IMR-90 (cell line): ENCODE results near the gene ZNF202. TPM values are rescaled to one million over a fixed set of nuclear protein-coding genes. Genes with fewer than 3 reads are reported as not detected.

Experiments used
- ATAC-seq: fragments of 200-7000 bp; cut with Tn5 transposase; 2 replicates; pipeline ENCODE4 v1.9.1; 2020; ENCODE audit warnings: low read depth, mild to moderate bottlenecking, moderate library complexity
- BruUV-seq: library from RNA; stranded (reverse); fragments of 400-500 nt; replicated peaks from 2 replicates; lab custom pipeline; 2021; lab: Mats Ljungman, UMichigan
- CTCF ChIA-PET: fragments of 300-600 bp; formaldehyde crosslinking; extraction: SDS; loops from one replicate; lab custom pipeline; 2021; ENCODE audit warnings: antibody characterized with exemption; lab: Yijun Ruan, JAX
- POLR2A ChIA-PET: fragments of 300-600 bp; sonication (Branson Sonifier 250); formaldehyde crosslinking; loops from one replicate; lab custom pipeline; 2022; ENCODE audit warnings: antibody characterized with exemption; ENCODE audit not compliant: unreplicated experiment; lab: Charles Lee
- DNase-seq: peaks from one replicate; pipeline ENCODE4 v3.0.0; 2013
- H2AFZ ChIP-seq: replicated peaks from 2 replicates; pipeline ENCODE3; 2013; ENCODE audit warnings: low read length, mild to moderate bottlenecking; ENCODE audit not compliant: poor library complexity
- H2AK5ac ChIP-seq: 2 replicates; pipeline ENCODE4 v1.6.1; 2013; ENCODE audit warnings: low read depth, low read length, inconsistent platforms
- H2AK9ac ChIP-seq: replicated peaks from 2 replicates; pipeline ENCODE3; 2013; ENCODE audit warnings: mild to moderate bottlenecking, low read depth, low read length, moderate library complexity; ENCODE audit not compliant: poor library complexity
- H2BK120ac ChIP-seq: 2 replicates; pipeline ENCODE4 v1.6.1; 2013; ENCODE audit warnings: low read depth, low read length, inconsistent platforms
- H2BK15ac ChIP-seq: 3 replicates; pipeline ENCODE4 v1.6.1; 2013; ENCODE audit warnings: low read depth, low read length, inconsistent platforms
- H2BK20ac ChIP-seq: 2 replicates; pipeline ENCODE4 v1.6.1; 2013; ENCODE audit warnings: low read depth, mild to moderate bottlenecking, inconsistent platforms, low read length, moderate library complexity
- H2BK5ac ChIP-seq: 2 replicates; pipeline ENCODE4 v1.6.1; 2013; ENCODE audit warnings: mild to moderate bottlenecking, low read depth, low read length, inconsistent platforms; ENCODE audit not compliant: poor library complexity, severe bottlenecking
- H3K14ac ChIP-seq: replicated peaks from 2 replicates; pipeline ENCODE4 v1.6.1; 2013; ENCODE audit warnings: low read depth, low read length, inconsistent platforms
- H3K18ac ChIP-seq: 2 replicates; pipeline ENCODE4 v1.6.1; 2013; ENCODE audit warnings: low read depth, low read length, control low read depth
- H3K23ac ChIP-seq: 2 replicates; pipeline ENCODE4 v1.6.1; 2013; ENCODE audit warnings: low read depth, low read length, inconsistent platforms
- H3K27ac ChIP-seq: 2 replicates; pipeline ENCODE4 v1.5.1; 2013; ENCODE audit warnings: mild to moderate bottlenecking, control low read depth, low read length; ENCODE audit not compliant: insufficient read depth
- H3K27me3 ChIP-seq: 2 replicates; pipeline ENCODE4 v1.6.1; 2013; ENCODE audit warnings: low read length; ENCODE audit not compliant: control insufficient read depth, insufficient read depth
- H3K36me3 ChIP-seq: 2 replicates; pipeline ENCODE4 v1.6.1; 2013; ENCODE audit warnings: low read length, mixed read lengths; ENCODE audit not compliant: control insufficient read depth, insufficient read depth
- H3K4ac ChIP-seq: 2 replicates; pipeline ENCODE4 v1.6.1; 2013; ENCODE audit warnings: low read depth, low read length, inconsistent platforms
- H3K4me1 ChIP-seq: 2 replicates; pipeline ENCODE4 v1.6.1; 2013; ENCODE audit warnings: low read length, mixed read lengths; ENCODE audit not compliant: control insufficient read depth, insufficient read depth
- H3K4me2 ChIP-seq: 2 replicates; pipeline ENCODE4 v1.6.1; 2013; ENCODE audit warnings: low read depth, mild to moderate bottlenecking, control low read depth, low read length, moderate library complexity
- H3K4me3 ChIP-seq: 2 replicates; pipeline ENCODE4 v1.5.1; 2013; ENCODE audit warnings: low read depth, mild to moderate bottlenecking, control low read depth, low read length, moderate library complexity; ENCODE audit not compliant: insufficient read depth
- H3K56ac ChIP-seq: 2 replicates; pipeline ENCODE4 v1.6.1; 2013; ENCODE audit warnings: low read length, inconsistent platforms; ENCODE audit not compliant: insufficient read depth; ENCODE audit errors: extremely low read depth
- H3K79me1 ChIP-seq, 2 experiments: 2 replicates each; pipeline ENCODE4 v1.6.1; 2013; ENCODE audit warnings: low read length in 2 of 2, inconsistent platforms in 1 of 2, low read depth in 1 of 2
- H3K9ac ChIP-seq: 2 replicates; pipeline ENCODE4 v1.6.1; 2013; ENCODE audit warnings: low read depth, low read length, control low read depth
- H3K9me1 ChIP-seq: 2 replicates; pipeline ENCODE4 v1.6.1; 2013; ENCODE audit warnings: low read length, inconsistent platforms; ENCODE audit not compliant: insufficient read depth
- H3K9me3 ChIP-seq: 2 replicates; pipeline ENCODE4 v1.6.1; 2013; ENCODE audit warnings: low read length; ENCODE audit not compliant: control insufficient read depth, insufficient read depth
- H4K20me1 ChIP-seq: 2 replicates; pipeline ENCODE4 v1.6.1; 2013; ENCODE audit warnings: low read length, inconsistent platforms; ENCODE audit not compliant: insufficient read depth
- H4K5ac ChIP-seq: 2 replicates; pipeline ENCODE4 v1.6.1; 2013; ENCODE audit warnings: mild to moderate bottlenecking, low read depth, low read length, control low read depth
- H4K8ac ChIP-seq, 2 experiments: 2 replicates each; pipeline ENCODE4 v1.6.1; 2013; ENCODE audit warnings: low read depth in 2 of 2, low read length in 2 of 2, control low read depth in 1 of 2, inconsistent platforms in 1 of 2
- H4K91ac ChIP-seq: 2 replicates; pipeline ENCODE4 v1.6.1; 2013; ENCODE audit warnings: low read depth, low read length, inconsistent platforms; ENCODE audit not compliant: insufficient read depth
- BHLHE40 ChIP-seq: fragments of 150-350 bp; IDR thresholded peaks from 2 replicates; pipeline ENCODE4 v1.6.1; 2016; ENCODE audit warnings: mild to moderate bottlenecking, low read depth, low read length
- CEBPB ChIP-seq: IDR thresholded peaks from 2 replicates; pipeline ENCODE4 v1.6.1; 2012; ENCODE audit warnings: low read depth, low read length, improper control_type of control experiment
- CHD1 ChIP-seq: IDR thresholded peaks from 2 replicates; pipeline ENCODE4 v1.6.1; 2012; ENCODE audit warnings: low read depth, low read length, improper control_type of control experiment
- CTCF ChIP-seq: conservative IDR thresholded peaks from 2 replicates; pipeline ENCODE4 v1.5.1; 2012; ENCODE audit warnings: mild to moderate bottlenecking, low read depth, low read length, improper control_type of control experiment
- FOS ChIP-seq: fragments of 150-350 bp; IDR thresholded peaks from 2 replicates; pipeline ENCODE4 v1.6.1; 2016; ENCODE audit warnings: low read depth, low read length
- MAFK ChIP-seq: IDR thresholded peaks from 2 replicates; pipeline ENCODE4 v1.6.1; 2012; ENCODE audit warnings: low read depth, low read length, improper control_type of control experiment
- MAZ ChIP-seq: IDR thresholded peaks from 2 replicates; pipeline ENCODE4 v1.6.1; 2012; ENCODE audit warnings: low read depth, mild to moderate bottlenecking, low read length, improper control_type of control experiment, moderate library complexity, borderline replicate concordance
- MXI1 ChIP-seq: IDR thresholded peaks from 2 replicates; pipeline ENCODE4 v1.6.1; 2012; ENCODE audit warnings: low read depth, mild to moderate bottlenecking, low read length, moderate library complexity, borderline replicate concordance
- NFE2L2 ChIP-seq: fragments of 150-350 bp; IDR thresholded peaks from 2 replicates; pipeline ENCODE4 v1.6.1; 2016; ENCODE audit warnings: low read depth, mild to moderate bottlenecking, low read length
- POLR2A ChIP-seq: IDR thresholded peaks from 2 replicates; pipeline ENCODE4 v1.6.1; 2012; ENCODE audit warnings: mild to moderate bottlenecking, low read depth, low read length
- RAD21 ChIP-seq: IDR thresholded peaks from 2 replicates; pipeline ENCODE4 v1.6.1; 2012; ENCODE audit warnings: low read length, improper control_type of control experiment
- RCOR1 ChIP-seq: IDR thresholded peaks from 2 replicates; pipeline ENCODE4 v1.6.1; 2012; ENCODE audit warnings: mild to moderate bottlenecking, low read length, improper control_type of control experiment; ENCODE audit not compliant: insufficient replicate concordance
- RFX5 ChIP-seq: IDR thresholded peaks from 2 replicates; pipeline ENCODE4 v1.8.0; 2012; ENCODE audit warnings: low read depth, mild to moderate bottlenecking, low read length, moderate library complexity
- SMC3 ChIP-seq: fragments of 150-350 bp; IDR thresholded peaks from 2 replicates; pipeline ENCODE4 v1.6.1; 2016; ENCODE audit warnings: low read depth, mild to moderate bottlenecking, antibody characterized with exemption, low read length, moderate library complexity
- WGBS, 2 experiments: methylation state at CpG; one replicate each; pipeline versions ENCODE4 v1.1.5 to v1.1.7; 2013; ENCODE audit warnings: missing lambda C conversion rate in 2 of 2; ENCODE audit not compliant: insufficient read length in 1 of 2; ENCODE audit errors: extremely low coverage in 2 of 2; 5-methylcytosine and 5-hydroxymethylcytosine counted together
- dilution Hi-C: fragments of 300-500 bp; cut with HindIII; formaldehyde crosslinking; loops from one replicate; pipeline ENCODE4 v1.14.3; 2018; ENCODE audit warnings: low sequenced_read_pairs; ENCODE audit not compliant: unreplicated experiment
- in situ Hi-C: fragments of 300-500 bp; cut with MboI; formaldehyde crosslinking; loops from 3 replicates; pipeline ENCODE4 v1.14.3; 2019; ENCODE audit warnings: low sequenced_read_pairs, inconsistent platforms, mixed read lengths
- intact Hi-C: fragments of 100-400 bp; cut with micrococcal nuclease; formaldehyde crosslinking; loops from 2 replicates; pipeline ENCODE4 v1.10.0; 2022
- polyA plus RNA-seq, 3 experiments: library from polyadenylated mRNA; depleted of rRNA; stranded (reverse); fragments of >200 nt; gene quantifications; 2 replicates each; pipeline ENCODE4 v1.2.3, GENCODE V29; 2012; ENCODE audit warnings: low replicate concordance in 1 of 3
- total RNA-seq: library from RNA; depleted of rRNA; stranded (reverse); fragments of >200 nt; gene quantifications from 2 replicates; pipeline ENCODE4 v1.2.3, GENCODE V29; 2012
- TF ChIP-seq, protein P1 (sequence below): fragments of 150-350 bp; IDR thresholded peaks from 2 replicates; pipeline ENCODE4 v1.6.1; 2016; ENCODE audit warnings: low read depth, mild to moderate bottlenecking, low read length, moderate library complexity, borderline replicate concordance
- TF ChIP-seq, protein P2 (sequence below): fragments of 150-350 bp; IDR thresholded peaks from 2 replicates; pipeline ENCODE4 v1.6.1; 2017; ENCODE audit warnings: mild to moderate bottlenecking, antibody characterized with exemption, low read length, low read depth

Gene ZNF202
- total and polyA plus RNA-seq, 2 of the 4 experiments (the other 2 are of a cell fraction): 7.7 to 8.2 TPM

DNA sequence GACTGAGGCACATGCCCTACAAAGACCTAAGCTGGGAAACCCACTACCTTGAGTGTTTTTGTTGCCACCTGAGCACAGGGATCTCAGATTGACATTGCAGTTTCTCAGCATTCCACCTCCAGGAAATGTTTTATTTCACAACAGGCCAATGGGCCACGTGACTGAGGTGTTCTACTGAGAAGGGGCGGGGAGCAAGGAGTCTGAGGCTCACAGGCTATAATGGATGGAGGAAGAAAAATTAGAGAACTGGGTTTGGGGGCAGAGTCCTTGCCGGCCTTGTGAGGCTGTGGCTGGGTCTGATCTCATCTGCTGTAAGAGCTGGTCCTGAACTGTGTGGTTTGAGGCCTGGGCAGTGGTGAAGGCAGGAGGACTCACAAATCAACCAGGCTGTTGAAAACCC, 40.7 kb downstream of the ZNF202 start:
- no peak overlapping the region for H3K56ac ChIP-seq
- H3K27me3 ChIP-seq: peaks cover 24% of the 10 kb centered on the region
- H3K36me3 ChIP-seq: no peaks in the 10 kb centered on the region
- no peak overlapping the region for H2BK120ac ChIP-seq
- H2AK9ac ChIP-seq: no peak overlapping the region
- no peaks in the 10 kb centered on the region for H3K79me1 ChIP-seq
- intact Hi-C loops: no loop called here
- ChIA-PET CTCF (interaction anchor here (0.6 kb wide), 1 partner anchor 16 kb away, joined by 5 read pairs; no protein-coding TSS in a partner anchor), POLR2A (no interaction called here)
- H3K4ac ChIP-seq: no peak overlapping the region
- no CpG with 5 or more reads among the region's 3 CpGs for WGBS, 2 experiments
- TF ChIP-seq FOS (no peak), MAFK (no peak), RCOR1 (no peak), POLR2A (no peak), CEBPB (no peak), CTCF (no peak), SMC3 (no peak), RFX5 (no peak), RAD21 (no peak), NFE2L2 (no peak), MAZ (no peak), CHD1 (no peak), MXI1 (no peak), BHLHE40 (no peak)
- TF ChIP-seq, protein P1, sequence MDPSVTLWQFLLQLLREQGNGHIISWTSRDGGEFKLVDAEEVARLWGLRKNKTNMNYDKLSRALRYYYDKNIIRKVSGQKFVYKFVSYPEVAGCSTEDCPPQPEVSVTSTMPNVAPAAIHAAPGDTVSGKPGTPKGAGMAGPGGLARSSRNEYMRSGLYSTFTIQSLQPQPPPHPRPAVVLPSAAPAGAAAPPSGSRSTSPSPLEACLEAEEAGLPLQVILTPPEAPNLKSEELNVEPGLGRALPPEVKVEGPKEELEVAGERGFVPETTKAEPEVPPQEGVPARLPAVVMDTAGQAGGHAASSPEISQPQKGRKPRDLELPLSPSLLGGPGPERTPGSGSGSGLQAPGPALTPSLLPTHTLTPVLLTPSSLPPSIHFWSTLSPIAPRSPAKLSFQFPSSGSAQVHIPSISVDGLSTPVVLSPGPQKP: no peak
- TF ChIP-seq, protein P2, sequence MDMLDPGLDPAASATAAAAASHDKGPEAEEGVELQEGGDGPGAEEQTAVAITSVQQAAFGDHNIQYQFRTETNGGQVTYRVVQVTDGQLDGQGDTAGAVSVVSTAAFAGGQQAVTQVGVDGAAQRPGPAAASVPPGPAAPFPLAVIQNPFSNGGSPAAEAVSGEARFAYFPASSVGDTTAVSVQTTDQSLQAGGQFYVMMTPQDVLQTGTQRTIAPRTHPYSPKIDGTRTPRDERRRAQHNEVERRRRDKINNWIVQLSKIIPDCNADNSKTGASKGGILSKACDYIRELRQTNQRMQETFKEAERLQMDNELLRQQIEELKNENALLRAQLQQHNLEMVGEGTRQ: no peak
- H2AK5ac ChIP-seq: no peak overlapping the region
- H4K20me1 ChIP-seq: no peaks in the 10 kb centered on the region
- H3K9me1 ChIP-seq: no peaks in the 10 kb centered on the region
- dilution Hi-C loops: no loop called here
- no peaks in the 10 kb centered on the region for H3K4me1 ChIP-seq
- no peak overlapping the region for H3K27ac ChIP-seq
- H3K4me2 ChIP-seq: no peak overlapping the region
- DNase-seq (no peak), ATAC-seq (no peak)
- in situ Hi-C loops: no loop called here
- no peak overlapping the region for H2BK15ac ChIP-seq
- H4K5ac ChIP-seq: no peak overlapping the region
- H3K18ac ChIP-seq: no peak overlapping the region
- no peak overlapping the region for H3K9ac ChIP-seq
- no peak overlapping the region for H2AFZ ChIP-seq
- H3K4me3 ChIP-seq: no peak overlapping the region
- BruUV-seq: no TSS peak
- H4K8ac ChIP-seq: no peak overlapping the region
- H3K23ac ChIP-seq: no peak overlapping the region
- H4K91ac ChIP-seq: no peak overlapping the region
- H3K14ac ChIP-seq: no peak overlapping the region
- no peak overlapping the region for H2BK20ac ChIP-seq
- H3K9me3 ChIP-seq: no peaks in the 10 kb centered on the region
- no peak overlapping the region for H2BK5ac ChIP-seq
